Esophagus muscularis mucosa (tissue), 4 donors: ENCODE data around the gene LAGE3. TPM values are rescaled to one million over a fixed set of nuclear protein-coding genes. Genes with fewer than 3 reads are reported as not detected.

Experiments used
- DNase-seq: peaks from one replicate; pipeline ENCODE4 v3.0.0-alpha.2; 2017; ENCODE audit errors: extremely low spot score
- H3K27ac ChIP-seq, 4 donors: fragments of 200-600 bp; sonication (generic); replicated peaks in 1 of 4; 1 replicate in 3 of 4; 2 replicates in 1 of 4; pipeline ENCODE4 v1.5.1; 2016 to 2019; ENCODE audit warnings: mild to moderate bottlenecking in 1 of 4
- H3K27me3 ChIP-seq, 4 donors: fragments of 200-600 bp; sonication (generic); one replicate each; pipeline versions ENCODE4 v1.5.1 to v1.6.0; 2016 to 2019
- H3K36me3 ChIP-seq, 4 donors: fragments of 200-600 bp; sonication (generic); one replicate each; pipeline ENCODE4 v1.5.1; 2016 to 2019
- H3K4me1 ChIP-seq, 4 donors: fragments of 200-600 bp; sonication (generic); one replicate each; pipeline ENCODE4 v1.5.1; 2016 to 2019
- H3K4me3 ChIP-seq, 4 donors: fragments of 200-600 bp; sonication (generic); 1 replicate in 2 of 4; 2 replicates in 2 of 4; pipeline ENCODE4 v1.5.1; 2016 to 2019; ENCODE audit warnings: mild to moderate bottlenecking in 4 of 4, moderate library complexity in 1 of 4
- H3K9me3 ChIP-seq, 4 donors: fragments of 200-600 bp; sonication (generic); 1 replicate in 3 of 4; 2 replicates in 1 of 4; pipeline ENCODE4 v1.5.1; 2016 to 2019
- CTCF ChIP-seq, 3 experiments: fragments of 200-600 bp in 2 of 3; fragments of 450-650 bp in 1 of 3; sonication (generic) in 2 of 3; IDR thresholded peaks; one replicate each; pipeline ENCODE4 v1.5.1; 2017 to 2019; ENCODE audit warnings: antibody characterized with exemption in 3 of 3, mild to moderate bottlenecking in 2 of 3, moderate library complexity in 1 of 3
- EP300 ChIP-seq: sonication (generic); formaldehyde crosslinking; IDR thresholded peaks from one replicate; pipeline ENCODE4 v1.6.1; 2017; ENCODE audit warnings: antibody characterized with exemption
- POLR2A ChIP-seq: fragments of 450-650 bp; IDR thresholded peaks from one replicate; pipeline ENCODE4 v1.6.1; 2017; ENCODE audit warnings: antibody characterized with exemption, moderate library complexity, mild to moderate bottlenecking, low read depth
- POLR2AphosphoS5 ChIP-seq, 2 donors: sonication (generic); formaldehyde crosslinking; IDR thresholded peaks; one replicate each; pipeline ENCODE4 v1.6.1; 2017; ENCODE audit warnings: antibody characterized with exemption in 2 of 2
- WGBS: methylation state at CpG from one replicate; pipeline ENCODE4 v1.1.5; 2018; 5-methylcytosine and 5-hydroxymethylcytosine counted together
- intact Hi-C: fragments of 100-400 bp; cut with DNase I; formaldehyde crosslinking; loops from one replicate; pipeline ENCODE4 v1.15.1; 2023
- total RNA-seq, 4 donors: library from RNA; depleted of rRNA; stranded (reverse); fragments of >200 nt; gene quantifications; one replicate each; pipeline versions ENCODE4 v1.1.0 to v1.2.1, GENCODE V29; 2016

LAGE3 gene
- total RNA-seq, 4 donors from 2014 or later: 14.1 to 21.7 (median 16.9) TPM

- Histone ChIP-seq H3K27me3 (no peaks in the 10 kb centered on the region), H3K9me3 (peaks cover 0 to 4% (median 0%) of the 10 kb centered on the region in 4 donors), H3K4me1 (no peaks in the 10 kb centered on the region), H3K27ac (no peak overlapping the region), H3K36me3 (peaks cover 0 to 51% (median 31%) of the 10 kb centered on the region in 4 donors), H3K4me3 (no peak overlapping the region)
- no peak for TF ChIP-seq EP300
- TF ChIP-seq CTCF (IDR thresholded peaks at IDR 0.05): no peak
- TF ChIP-seq POLR2AphosphoS5 (IDR thresholded peaks at IDR 0.05): no peak
- TF ChIP-seq POLR2A: no peak
- intact Hi-C loops: no loop called here
- WGBS: 90% methylated on average over 13 of the region's 13 CpGs
- no peak for DNase-seq
These were observed 29.3 kb upstream of the LAGE3 start for GRCh38 chrX:154508384-154508745.

GRCh38 chrX:154507673-154508383 lies 28.7 kb upstream of the LAGE3 start:
- H3K36me3 ChIP-seq: peaks cover 0 to 51% (median 31%) of the 10 kb centered on the region in 4 donors

GRCh38 chrX:154506483-154507332 lies 27.6 kb upstream of the LAGE3 start:
- Histone ChIP-seq H3K27me3 (no peaks in the 10 kb centered on the region), H3K27ac (no peak overlapping the region), H3K9me3 (peaks cover 0 to 4% (median 0%) of the 10 kb centered on the region in 4 donors), H3K4me3 (no peak overlapping the region), H3K4me1 (no peaks in the 10 kb centered on the region), H3K36me3 (peaks cover 0 to 45% (median 31%) of the 10 kb centered on the region in 4 donors)
- intact Hi-C loops: no loop called here
- whole genome bisulfite sequencing: 92% methylated on average over 22 of the region's 37 CpGs
- no peak for TF ChIP-seq POLR2A
- no peak for DNase-seq

More at GRCh38 chrX:154507673-154508383, 28.7 kb upstream of the LAGE3 start:
- Histone ChIP-seq H3K4me1 (no peaks in the 10 kb centered on the region), H3K4me3 (no peak overlapping the region), H3K27ac (no peak overlapping the region), H3K27me3 (no peaks in the 10 kb centered on the region), H3K9me3 (peaks cover 0 to 4% (median 0%) of the 10 kb centered on the region in 4 donors)
- TF ChIP-seq EP300 (no peak), POLR2AphosphoS5 (IDR thresholded peaks at IDR 0.05) (no peak), POLR2A (no peak), CTCF (IDR thresholded peaks at IDR 0.05) (no peak)
- intact Hi-C loops: no loop called here
- 76% methylated on average over 8 of the region's 24 CpGs for WGBS
- no peak for DNase-seq

GRCh38 chrX:154505734-154506133 lies 26.7 kb upstream of the LAGE3 start:
- Histone ChIP-seq H3K36me3 (peaks cover 0 to 45% (median 31%) of the 10 kb centered on the region in 4 donors), H3K27me3 (no peaks in the 10 kb centered on the region), H3K4me3 (no peak overlapping the region), H3K27ac (no peak overlapping the region), H3K4me1 (no peaks in the 10 kb centered on the region), H3K9me3 (peaks cover 0 to 4% (median 0%) of the 10 kb centered on the region in 4 donors)
- WGBS: 83% methylated on average over 12 of the region's 12 CpGs
- DNase-seq: no peak
- TF ChIP-seq POLR2A (no peak), POLR2AphosphoS5 (IDR thresholded peaks at IDR 0.05) (no peak), CTCF (IDR thresholded peaks at IDR 0.05) (no peak), EP300 (no peak)
- intact Hi-C loops: no loop called here

- H3K4me1 ChIP-seq: no peaks in the 10 kb centered on the region
- DNase-seq: no peak
- no peak overlapping the region for H3K27ac ChIP-seq
- no peak for TF ChIP-seq POLR2A
- no peak for TF ChIP-seq POLR2AphosphoS5 (IDR thresholded peaks at IDR 0.05)
- TF ChIP-seq CTCF (IDR thresholded peaks at IDR 0.05): no peak
- TF ChIP-seq EP300: no peak
- WGBS: 73% methylated on average over 3 of the region's 3 CpGs
- H3K36me3 ChIP-seq: peaks cover 0 to 33% (median 24%) of the 10 kb centered on the region in 4 donors
- no peaks in the 10 kb centered on the region for H3K9me3 ChIP-seq
- intact Hi-C loops: no loop called here
- no peaks in the 10 kb centered on the region for H3K27me3 ChIP-seq
- no peak overlapping the region for H3K4me3 ChIP-seq
These were observed 23.9 kb upstream of the LAGE3 start for GRCh38 chrX:154502989-154503388.
